WI38 (cell line): ENCODE data around the gene DENND5B.
"Not testable (repeated sequence)": the region's sequence is repeated elsewhere in the genome, so short reads cannot be mapped to it uniquely, and the experiment has no call there.

Experiments used
- H3K4me3 ChIP-seq: 2 replicates; pipeline ENCODE4 v1.5.1; 2011; ENCODE audit warnings: low read depth, mild to moderate bottlenecking, control low read depth, low read length
- TF ChIP-seq, protein P1 (sequence below): IDR thresholded peaks from 2 replicates; pipeline ENCODE4 v1.5.1; 2012; ENCODE audit warnings: low read depth, mild to moderate bottlenecking, control low read depth, low read length

Gene DENND5B

DNA sequence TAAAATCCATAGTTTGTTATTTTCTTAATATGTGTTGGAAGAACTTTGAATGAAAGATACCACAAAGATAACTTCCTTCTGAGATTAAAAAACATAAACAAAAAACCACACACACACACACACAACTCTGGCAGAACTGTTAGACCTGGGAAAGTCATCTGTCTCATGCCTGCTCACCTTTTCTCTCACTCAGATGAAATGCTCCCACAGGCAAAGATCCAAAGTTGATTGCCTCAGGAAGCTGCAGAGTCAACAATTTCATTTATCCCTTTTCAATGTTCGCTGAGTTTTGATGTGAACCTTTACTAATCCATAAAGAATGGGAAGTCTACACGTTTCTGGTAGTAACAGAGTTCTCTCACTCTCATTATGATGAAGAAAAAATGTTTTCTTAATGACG, 112.0 kb downstream of the DENND5B start:
- H3K4me3 ChIP-seq, result no peak overlapping the region
- TF ChIP-seq, protein P1, sequence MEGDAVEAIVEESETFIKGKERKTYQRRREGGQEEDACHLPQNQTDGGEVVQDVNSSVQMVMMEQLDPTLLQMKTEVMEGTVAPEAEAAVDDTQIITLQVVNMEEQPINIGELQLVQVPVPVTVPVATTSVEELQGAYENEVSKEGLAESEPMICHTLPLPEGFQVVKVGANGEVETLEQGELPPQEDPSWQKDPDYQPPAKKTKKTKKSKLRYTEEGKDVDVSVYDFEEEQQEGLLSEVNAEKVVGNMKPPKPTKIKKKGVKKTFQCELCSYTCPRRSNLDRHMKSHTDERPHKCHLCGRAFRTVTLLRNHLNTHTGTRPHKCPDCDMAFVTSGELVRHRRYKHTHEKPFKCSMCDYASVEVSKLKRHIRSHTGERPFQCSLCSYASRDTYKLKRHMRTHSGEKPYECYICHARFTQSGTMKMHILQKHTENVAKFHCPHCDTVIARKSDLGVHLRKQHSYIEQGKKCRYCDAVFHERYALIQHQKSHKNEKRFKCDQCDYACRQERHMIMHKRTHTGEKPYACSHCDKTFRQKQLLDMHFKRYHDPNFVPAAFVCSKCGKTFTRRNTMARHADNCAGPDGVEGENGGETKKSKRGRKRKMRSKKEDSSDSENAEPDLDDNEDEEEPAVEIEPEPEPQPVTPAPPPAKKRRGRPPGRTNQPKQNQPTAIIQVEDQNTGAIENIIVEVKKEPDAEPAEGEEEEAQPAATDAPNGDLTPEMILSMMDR, result no peak

DNA sequence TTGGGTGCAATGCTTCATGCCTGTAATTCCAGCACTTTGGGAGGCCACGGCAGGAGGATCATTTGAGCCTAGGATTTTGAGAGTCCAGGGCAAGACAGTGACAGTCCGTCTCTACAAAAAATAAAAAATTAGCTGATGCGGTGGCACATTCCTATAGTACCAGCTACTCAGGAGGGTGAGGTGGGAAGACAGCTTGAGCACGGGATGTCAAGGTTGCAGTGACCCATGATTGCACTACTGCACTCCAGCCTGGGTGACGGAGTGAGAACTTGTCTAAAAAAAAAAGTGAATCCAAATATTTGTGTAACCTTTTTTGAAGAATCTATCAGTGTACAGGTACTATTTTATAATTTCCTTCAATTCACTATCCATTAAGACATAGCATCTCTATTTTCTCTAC, 112.5 kb downstream of the DENND5B start:
- TF ChIP-seq, protein P1, result no peak
- no peak overlapping the region for H3K4me3 ChIP-seq

DNA sequence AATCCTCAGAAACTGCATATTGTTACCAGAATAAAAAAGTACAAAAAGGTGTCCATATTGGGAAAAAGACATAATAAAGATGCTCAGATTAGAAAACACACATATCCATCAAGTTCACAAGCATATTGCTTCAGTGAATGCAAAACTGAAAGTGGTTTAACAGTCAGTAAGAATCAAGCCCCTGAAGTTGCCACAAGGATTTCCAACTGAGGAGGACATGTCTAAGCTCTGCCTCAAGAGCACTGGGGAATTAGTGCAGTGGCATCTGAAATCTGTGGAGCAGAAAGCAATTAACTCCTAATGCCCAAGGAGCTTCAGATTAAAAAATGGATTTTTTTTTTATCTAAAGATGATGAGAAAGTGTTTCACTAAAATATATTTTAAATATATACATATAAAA, 113.2 kb downstream of the DENND5B start:
- TF ChIP-seq, protein P1, result no peak
- no peak overlapping the region for H3K4me3 ChIP-seq

DNA sequence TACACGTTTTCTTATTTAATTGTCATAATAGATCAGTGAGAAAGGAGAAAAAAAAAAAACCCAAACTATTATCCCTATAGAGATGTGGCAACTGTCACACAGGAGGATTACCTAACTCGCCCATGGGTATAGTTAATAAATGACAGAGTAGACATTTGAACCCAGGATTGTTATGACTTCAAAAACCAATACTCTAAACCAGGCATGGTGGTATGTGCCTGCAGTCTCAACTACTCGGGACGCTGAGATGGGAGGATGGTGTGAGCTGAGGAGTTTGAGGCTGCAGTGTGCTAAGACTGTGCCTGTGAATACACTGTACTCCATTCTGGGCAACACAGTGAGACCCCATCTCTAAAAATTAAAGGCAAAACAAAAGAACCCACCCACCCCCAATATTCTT, 114.5 kb downstream of the DENND5B start:
- H3K4me3 ChIP-seq, result no peak overlapping the region
- TF ChIP-seq, protein P1, result no peak

DNA sequence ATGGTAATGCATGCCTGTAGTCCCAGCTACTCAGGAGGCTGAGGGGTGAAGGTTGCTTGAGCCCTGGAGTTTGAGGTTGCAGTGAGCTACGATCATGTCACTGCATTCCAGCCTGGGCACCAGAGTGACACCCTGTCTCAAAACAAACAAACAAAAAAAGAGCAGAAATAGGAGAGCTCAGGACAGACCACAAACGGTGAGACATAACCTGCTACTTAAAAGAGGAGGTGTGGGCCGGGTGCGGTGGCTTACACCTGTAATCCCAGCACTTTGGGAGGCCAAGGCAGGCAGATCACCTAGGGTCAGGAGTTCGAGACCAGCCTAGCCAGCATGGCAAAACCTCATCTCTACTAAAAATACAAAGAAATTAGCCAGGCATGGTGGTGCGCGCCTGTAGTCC, 115.3 kb downstream of the DENND5B start:
- H3K4me3 ChIP-seq, result not testable (repeated sequence)

DNA sequence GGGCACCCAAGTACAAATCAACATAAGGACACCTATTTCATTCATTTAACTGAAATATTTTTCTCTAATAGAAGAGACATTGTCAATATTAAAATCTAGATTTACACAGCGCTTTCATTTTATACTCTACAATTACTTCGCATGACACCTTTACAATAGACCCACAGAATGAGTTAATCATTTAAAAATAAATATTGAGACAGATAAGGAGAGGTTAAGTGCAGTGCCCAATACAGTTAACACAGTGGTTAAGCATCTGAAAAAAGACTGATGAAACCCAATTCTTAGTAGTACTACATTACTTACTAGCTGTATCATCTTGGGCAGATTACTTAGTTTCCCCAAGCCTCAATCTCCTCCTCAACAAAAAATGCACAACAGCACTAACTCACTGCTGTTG, 116.2 kb downstream of the DENND5B start:
- no peak overlapping the region for H3K4me3 ChIP-seq
- TF ChIP-seq, protein P1, result no peak

DNA sequence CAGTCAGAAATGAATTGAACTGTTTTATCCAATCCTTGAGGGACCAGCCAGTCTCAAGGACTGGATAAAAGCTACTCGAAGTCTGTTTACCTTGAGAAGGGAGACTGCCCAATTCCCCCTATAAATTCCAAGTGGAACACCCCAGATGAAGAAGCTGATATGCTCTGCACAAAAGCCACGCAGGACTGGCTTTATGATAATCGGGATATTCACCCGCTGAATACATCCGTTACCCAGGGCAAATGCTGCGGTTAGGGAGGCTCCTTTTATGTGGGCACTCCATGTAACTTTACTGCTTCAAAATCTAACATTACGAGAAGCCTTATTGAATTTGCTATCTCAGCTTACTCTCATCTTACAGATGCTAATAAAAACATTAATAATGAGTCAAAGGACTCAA, 119.1 kb downstream of the DENND5B start:
- no peak overlapping the region for H3K4me3 ChIP-seq
- TF ChIP-seq, protein P1, result no peak

DNA sequence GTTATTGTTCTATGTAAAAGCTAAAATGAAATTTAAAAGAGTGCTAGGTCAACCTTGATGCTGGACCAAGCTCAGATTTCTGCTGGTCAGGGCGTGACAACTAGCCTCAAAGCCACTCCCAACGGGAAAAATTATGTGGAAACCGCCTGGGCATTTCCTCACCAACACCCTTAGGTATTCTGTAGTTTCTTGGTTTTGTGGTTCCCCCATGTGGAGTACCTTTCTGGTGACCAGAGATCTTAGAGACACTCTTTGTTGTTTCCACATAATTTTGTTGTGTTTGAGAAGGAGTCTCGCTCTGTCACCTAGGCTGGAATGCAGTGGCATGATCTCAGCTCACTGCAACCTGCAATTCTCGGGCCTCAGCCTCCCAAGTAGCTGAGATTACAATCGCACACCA, 119.9 kb downstream of the DENND5B start:
- TF ChIP-seq, protein P1, result no peak
- no peak overlapping the region for H3K4me3 ChIP-seq
